Panc1 (cell line): ENCODE results near the gene DCBLD1. TPM values are rescaled to one million over a fixed set of nuclear protein-coding genes. Genes with fewer than 3 reads are reported as not detected.

Source experiments
- ATAC-seq: fragments of 200-7000 bp; cut with Tn5 transposase; 2 replicates; pipeline ENCODE4 v1.9.1; 2020; ENCODE audit warnings: mild to moderate bottlenecking, moderate library complexity
- BruUV-seq: library from RNA; stranded (reverse); fragments of 400-500 nt; replicated peaks from 2 replicates; lab custom pipeline; 2021; lab: Mats Ljungman, UMichigan
- CTCF ChIA-PET: fragments of 300-600 bp; sonication (Branson Sonifier 250); formaldehyde crosslinking; loops from one replicate; lab custom pipeline; 2022; ENCODE audit warnings: antibody characterized with exemption; lab: Charles Lee
- POLR2A ChIA-PET: fragments of 300-600 bp; sonication (Branson Sonifier 250); formaldehyde crosslinking; loops from one replicate; lab custom pipeline; 2022; ENCODE audit warnings: antibody characterized with exemption; lab: Charles Lee
- DNase-seq: peaks from one replicate; pipeline ENCODE4 v3.0.0-alpha.2; 2010; ENCODE audit warnings: low read depth, low spot score
- H3K27ac ChIP-seq: 2 replicates; pipeline ENCODE4 v1.5.1; 2011; ENCODE audit warnings: mild to moderate bottlenecking, low read length, inconsistent platforms
- H3K27me3 ChIP-seq: fragments of 200-500 bp; sonication (Bioruptor generic); 2 replicates; pipeline ENCODE4 v1.6.0; 2014; ENCODE audit warnings: low read length, inconsistent platforms; ENCODE audit not compliant: control insufficient read depth, insufficient read depth
- H3K36me3 ChIP-seq: fragments of 200-500 bp; sonication (Bioruptor generic); 2 replicates; pipeline ENCODE4 v1.5.1; 2014; ENCODE audit warnings: inconsistent platforms, mild to moderate bottlenecking, low read length, moderate library complexity; ENCODE audit not compliant: control insufficient read depth, insufficient read depth
- H3K4me1 ChIP-seq: 2 replicates; pipeline ENCODE4 v1.5.1; 2011; ENCODE audit warnings: inconsistent platforms, mild to moderate bottlenecking, low read length, moderate library complexity; ENCODE audit not compliant: control insufficient read depth, insufficient read depth
- H3K4me3 ChIP-seq, 2 experiments: 2 replicates each; pipeline ENCODE4 v1.5.1; 2011 to 2012; ENCODE audit warnings: low read depth in 2 of 2, low read length in 2 of 2, mild to moderate bottlenecking in 2 of 2, inconsistent platforms in 1 of 2, moderate library complexity in 1 of 2
- H3K9me3 ChIP-seq: fragments of 200-500 bp; sonication (Bioruptor generic); 2 replicates; pipeline ENCODE4 v1.5.1; 2014; ENCODE audit warnings: low read depth, mild to moderate bottlenecking, inconsistent platforms, low read length, moderate library complexity; ENCODE audit not compliant: control insufficient read depth, insufficient read depth
- POLR2AphosphoS5 ChIP-seq: IDR thresholded peaks from 2 replicates; pipeline ENCODE4 v1.6.1; 2012; ENCODE audit warnings: mild to moderate bottlenecking, low read depth, low read length, moderate library complexity
- REST ChIP-seq, 2 experiments: IDR thresholded peaks; 2 replicates each; pipeline ENCODE4 v1.6.1; 2011 to 2012; ENCODE audit warnings: low read depth in 2 of 2, control low read depth in 1 of 2, low read length in 1 of 2, mild to moderate bottlenecking in 1 of 2, moderate library complexity in 1 of 2; ENCODE audit not compliant: insufficient read depth in 1 of 2
- SIN3A ChIP-seq: IDR thresholded peaks from 2 replicates; pipeline ENCODE4 v1.6.1; 2012; ENCODE audit warnings: low read depth, mild to moderate bottlenecking, low read length, moderate library complexity, borderline replicate concordance; ENCODE audit not compliant: insufficient read depth
- TCF7L2 ChIP-seq: IDR thresholded peaks from 2 replicates; pipeline ENCODE4 v1.6.1; 2011; ENCODE audit warnings: mild to moderate bottlenecking, low read depth, low read length, inconsistent platforms
- in situ Hi-C: cut with HindIII; loops from 2 replicates; pipeline ENCODE4 v1.10.0; 2016; ENCODE audit warnings: low sequenced_read_pairs, low pct_unique_long_range_greater_than_20kb
- intact Hi-C: fragments of 100-400 bp; cut with micrococcal nuclease; formaldehyde crosslinking; loops from one replicate; pipeline ENCODE4 v1.10.0; 2022; ENCODE audit not compliant: unreplicated experiment
- total RNA-seq: library from RNA; stranded (reverse); gene quantifications from one replicate; pipeline ENCODE4 v1.2.1, GENCODE V29; 2021; ENCODE audit not compliant: unreplicated experiment
- TF ChIP-seq, protein P1 (sequence below): fragments of 450-650 bp; IDR thresholded peaks from 2 replicates; pipeline ENCODE4 v1.5.1; 2017; ENCODE audit warnings: mild to moderate bottlenecking

DCBLD1 gene
- total RNA-seq, 1 experiment from 2014 or later = 29.0 TPM

DNA sequence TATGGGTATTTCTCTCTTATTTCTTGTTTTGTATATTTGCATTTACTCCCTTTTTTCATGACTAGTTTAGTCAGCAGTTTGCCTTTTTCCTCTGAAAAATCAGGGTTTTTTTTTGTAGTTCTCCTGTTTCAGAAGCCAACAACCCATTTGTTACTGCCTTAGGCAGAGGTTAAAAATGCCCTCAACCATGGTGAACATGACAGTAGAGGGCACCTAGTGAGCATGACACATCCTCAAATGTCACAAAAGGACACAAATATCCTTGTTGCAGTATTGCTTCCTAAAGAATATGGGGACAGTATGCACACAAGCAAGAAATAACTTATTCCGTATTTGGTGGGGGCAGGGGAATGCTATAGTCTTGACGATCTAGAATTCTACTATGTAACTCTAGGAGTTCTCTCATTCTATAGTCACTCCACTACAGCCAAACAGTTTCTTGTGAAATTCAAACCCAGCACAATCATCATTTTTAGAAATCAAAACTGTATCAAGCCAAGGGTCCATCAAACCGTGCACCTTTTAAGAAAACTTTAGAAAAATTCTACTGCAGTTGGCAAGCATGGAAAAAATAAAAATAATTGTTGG is 72.9 kb downstream of the DCBLD1 start:
- Histone ChIP-seq H3K27ac (peak overlapping the region; percentile 54), H3K4me3 (no peak overlapping the region), H3K4me1 (peaks cover 23% of the 10 kb centered on the region), H3K9me3 (no peaks in the 10 kb centered on the region), H3K27me3 (no peaks in the 10 kb centered on the region), H3K36me3 (no peaks in the 10 kb centered on the region)
- ATAC-seq (peak; percentile 72), DNase-seq (no peak)
- ChIA-PET POLR2A (no interaction called here), CTCF (interaction anchor here (0.6 to 1.2 kb wide), 3 partner anchors 35 to 106 kb away, joined by 3 to 17 read pairs (median 6); no protein-coding TSS in a partner anchor)
- no TSS peak for BruUV-seq
- intact Hi-C loops (no loop called here), in situ Hi-C loops (no loop called here)
- TF ChIP-seq REST (IDR thresholded peaks at IDR 0.05; ENCODE audit: insufficient read depth in 1 of 2, low read depth in 2 of 2, low read length in 1 of 2) (no peak), POLR2AphosphoS5 (no peak), TCF7L2 (no peak), SIN3A (no peak)
- TF ChIP-seq, protein P1, sequence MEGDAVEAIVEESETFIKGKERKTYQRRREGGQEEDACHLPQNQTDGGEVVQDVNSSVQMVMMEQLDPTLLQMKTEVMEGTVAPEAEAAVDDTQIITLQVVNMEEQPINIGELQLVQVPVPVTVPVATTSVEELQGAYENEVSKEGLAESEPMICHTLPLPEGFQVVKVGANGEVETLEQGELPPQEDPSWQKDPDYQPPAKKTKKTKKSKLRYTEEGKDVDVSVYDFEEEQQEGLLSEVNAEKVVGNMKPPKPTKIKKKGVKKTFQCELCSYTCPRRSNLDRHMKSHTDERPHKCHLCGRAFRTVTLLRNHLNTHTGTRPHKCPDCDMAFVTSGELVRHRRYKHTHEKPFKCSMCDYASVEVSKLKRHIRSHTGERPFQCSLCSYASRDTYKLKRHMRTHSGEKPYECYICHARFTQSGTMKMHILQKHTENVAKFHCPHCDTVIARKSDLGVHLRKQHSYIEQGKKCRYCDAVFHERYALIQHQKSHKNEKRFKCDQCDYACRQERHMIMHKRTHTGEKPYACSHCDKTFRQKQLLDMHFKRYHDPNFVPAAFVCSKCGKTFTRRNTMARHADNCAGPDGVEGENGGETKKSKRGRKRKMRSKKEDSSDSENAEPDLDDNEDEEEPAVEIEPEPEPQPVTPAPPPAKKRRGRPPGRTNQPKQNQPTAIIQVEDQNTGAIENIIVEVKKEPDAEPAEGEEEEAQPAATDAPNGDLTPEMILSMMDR = no peak

- peaks cover 17% of the 10 kb centered on the region for H3K4me1 ChIP-seq
- ChIA-PET POLR2A (no interaction called here), CTCF (interaction anchor here (0.6 to 1.2 kb wide), 2 partner anchors 35 to 106 kb away, joined by 6 to 17 read pairs; no protein-coding TSS in a partner anchor)
- intact Hi-C loops (loop anchor here (1.0 to 2.0 kb wide), 2 partner anchors 106 to 209 kb away; no protein-coding TSS in a partner anchor), in situ Hi-C loops (no loop called here)
- no TSS peak for BruUV-seq
- no peak overlapping the region for H3K4me3 ChIP-seq
- H3K9me3 ChIP-seq = no peaks in the 10 kb centered on the region
- no peak for TF ChIP-seq TCF7L2
- TF ChIP-seq SIN3A = no peak
- peak; percentile 18; the same call in 1 of the 2 replicates for TF ChIP-seq POLR2AphosphoS5
- TF ChIP-seq REST (IDR thresholded peaks at IDR 0.05; ENCODE audit: insufficient read depth in 1 of 2, low read depth in 2 of 2, low read length in 1 of 2) = no peak
- TF ChIP-seq, protein P1 = peak; percentile 86; the same call in 1 of the 2 replicates
- DNase-seq = no peak
- peak overlapping the region; percentile 54 for H3K27ac ChIP-seq
- H3K27me3 ChIP-seq = no peaks in the 10 kb centered on the region
- ATAC-seq = 0 out of 2 replicates have a peak, but pooled peaks have one; percentile 54
- H3K36me3 ChIP-seq = no peaks in the 10 kb centered on the region
Measured at GRCh38 chr6:117555882-117556498, 73.5 kb downstream of the DCBLD1 start.
